Measurements from ENCODE around the gene ATE1.
"Not testable (repeated sequence)": the region's sequence is repeated elsewhere in the genome, so short reads cannot be mapped to it uniquely, and the experiment has no call there.

Gene ATE1

GRCh38 chr10:121927841-121928527 is at the start of gene ATE1:
ATE1 (minus strand) TSS chr10:121928031; CDS start chr10:121927949, 82 bp downstream.
- DNase-seq, result peak; percentile 85

- no peak for DNase-seq
Observed at GRCh38 chr10:121976607-121977006, 48.8 kb upstream of the ATE1 start.

- no peak for DNase-seq
Observed at GRCh38 chr10:121975295-121976086, 47.7 kb upstream of the ATE1 start.

GRCh38 chr10:121974535-121975294 is 46.9 kb upstream of the ATE1 start, which contains the start of gene NSMCE4A:
NSMCE4A (minus strand) TSS chr10:121975217; CDS start chr10:121975165, 52 bp downstream.
- DNase-seq, result peak; percentile 69

GRCh38 chr10:121974019-121974534 is 46.2 kb upstream of the ATE1 start:
- no peak for DNase-seq

GRCh38 chr10:121969086-121969485 is 41.3 kb upstream of the ATE1 start:
- DNase-seq, result not testable (repeated sequence)

- no peak for DNase-seq
Observed at GRCh38 chr10:121965996-121966395, 38.2 kb upstream of the ATE1 start.

GRCh38 chr10:121961456-121961855 is 33.6 kb upstream of the ATE1 start:
- no peak for DNase-seq

GRCh38 chr10:121959671-121960070 is 31.8 kb upstream of the ATE1 start:
- no peak for DNase-seq

GRCh38 chr10:121956111-121957061 is 28.6 kb upstream of the ATE1 start:
- no peak for DNase-seq

GRCh38 chr10:121952226-121952625 is 24.4 kb upstream of the ATE1 start:
- DNase-seq, result no peak

- no peak for DNase-seq
Observed at GRCh38 chr10:121949451-121949850, 21.6 kb upstream of the ATE1 start.

- no peak for DNase-seq
Observed at GRCh38 chr10:121949049-121949448, 21.2 kb upstream of the ATE1 start.

- DNase-seq, result no peak
Observed at GRCh38 chr10:121947343-121948330, 19.8 kb upstream of the ATE1 start.

GRCh38 chr10:121942749-121943416 is 15.1 kb upstream of the ATE1 start:
- DNase-seq, result no peak

- DNase-seq, result no peak
Observed at GRCh38 chr10:121941532-121941931, 13.7 kb upstream of the ATE1 start.

GRCh38 chr10:121936295-121936694 is 8.5 kb upstream of the ATE1 start:
- DNase-seq, result no peak

- no peak for DNase-seq
Observed at GRCh38 chr10:121935702-121936101, 7.9 kb upstream of the ATE1 start.

- DNase-seq, result not testable (repeated sequence)
Observed at GRCh38 chr10:121930268-121931085, 2.6 kb upstream of the ATE1 start.
